Ramos (cell line): ENCODE results near the gene DENND5A.

Source experiments
- in situ Hi-C: fragments of 300-500 bp; cut with MboI; formaldehyde crosslinking; loops from one replicate; pipeline ENCODE4 v1.14.3; 2022; ENCODE audit warnings: low sequenced_read_pairs; ENCODE audit not compliant: unreplicated experiment

Gene DENND5A

GRCh38 chr11:9265211-9266131 is at the start of gene DENND5A:
DENND5A (minus strand) TSS chr11:9265350; CDS start chr11:9265069, 281 bp downstream.
- in situ Hi-C loops, result no loop called here

DNA sequence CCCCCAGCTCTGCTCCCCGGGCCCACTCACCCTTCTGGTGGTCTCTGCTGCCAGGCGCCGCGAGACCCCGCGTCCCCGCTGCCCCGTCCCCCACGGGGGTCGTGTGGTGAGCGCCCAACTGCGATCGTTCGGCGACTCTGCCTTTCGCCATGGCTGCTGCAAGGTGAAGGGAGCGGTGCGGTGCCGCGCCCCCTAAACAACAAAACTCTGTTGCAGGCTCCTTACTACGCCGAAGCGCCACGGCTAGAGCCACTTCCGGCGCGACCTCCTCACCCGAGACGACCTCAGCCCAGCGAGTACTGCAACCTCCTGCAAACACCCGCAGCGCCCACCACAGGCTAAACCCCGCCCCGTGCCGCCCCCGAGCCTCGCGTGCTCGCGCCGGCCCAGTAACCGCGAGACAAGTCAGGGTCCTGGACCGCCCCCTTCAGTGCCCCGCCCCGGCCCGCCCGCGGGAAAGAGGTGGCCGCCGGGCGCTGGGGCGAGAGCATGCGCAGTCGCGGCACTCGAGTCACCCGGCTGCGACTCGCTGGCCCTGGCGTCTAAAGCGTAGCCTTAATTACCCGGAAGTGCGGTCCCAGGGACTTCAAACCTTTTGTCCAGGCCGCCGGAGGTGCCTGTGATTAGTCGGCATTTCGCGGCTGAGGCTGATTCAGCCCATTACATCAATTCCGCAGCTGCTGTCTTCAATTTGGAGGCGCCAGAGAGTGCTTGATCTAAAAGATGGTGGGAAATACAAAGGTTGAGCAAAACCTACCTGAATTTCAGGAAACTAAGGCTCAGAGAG is 49.3 kb upstream of the DENND5A start, which contains the start of gene TMEM41B:
Gene TMEM41B, minus strand, starts transcription at position 303 of the 787 bp plus-strand sequence. Its CDS starts 152 bp downstream, at position 151.
- in situ Hi-C loops, result no loop called here

DNA sequence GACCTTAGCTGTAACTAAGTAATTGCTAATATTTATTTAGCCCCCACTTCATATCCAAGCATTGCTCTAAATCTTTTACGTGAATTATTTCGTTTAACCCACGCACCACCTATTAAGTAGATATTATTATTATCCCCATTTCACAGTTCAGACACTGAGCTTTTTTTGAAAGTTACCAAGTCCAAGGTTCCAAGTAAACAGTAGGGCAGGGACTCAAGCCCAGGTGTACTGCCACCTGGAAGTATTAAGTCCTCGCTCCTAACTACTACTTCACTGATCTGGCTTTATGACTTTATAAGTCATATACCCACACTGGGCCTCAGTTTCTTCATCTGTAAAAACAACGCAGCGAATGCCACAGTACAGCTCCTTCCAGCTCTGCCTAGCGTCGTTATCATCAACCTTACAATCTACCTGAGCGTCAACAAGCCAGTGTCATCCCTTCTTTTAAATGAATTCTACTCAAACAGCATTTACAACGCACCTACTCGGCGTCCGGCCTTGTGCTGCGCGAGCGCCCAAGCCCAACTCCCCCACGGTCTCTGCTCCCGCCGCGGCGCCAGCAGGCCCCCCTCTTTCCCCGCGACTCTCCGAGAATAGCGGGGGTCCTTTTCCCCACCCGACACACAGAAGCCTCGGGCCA is 48.6 kb upstream of the DENND5A start:
- in situ Hi-C loops, result no loop called here

- in situ Hi-C loops, result no loop called here
Observed at GRCh38 chr11:9310485-9311090, 45.4 kb upstream of the DENND5A start.

- in situ Hi-C loops, result no loop called here
Observed at GRCh38 chr11:9304178-9304577, 39.0 kb upstream of the DENND5A start.

- in situ Hi-C loops, result no loop called here
Observed at GRCh38 chr11:9302448-9302847, 37.3 kb upstream of the DENND5A start.

- in situ Hi-C loops, result no loop called here
Observed at GRCh38 chr11:9301720-9302119, 36.6 kb upstream of the DENND5A start.

GRCh38 chr11:9293646-9294045 is 28.5 kb upstream of the DENND5A start:
- in situ Hi-C loops, result no loop called here

- in situ Hi-C loops, result no loop called here
Observed at GRCh38 chr11:9285850-9286587, 20.9 kb upstream of the DENND5A start.

GRCh38 chr11:9280655-9281301 is 15.6 kb upstream of the DENND5A start:
- in situ Hi-C loops, result no loop called here

DNA sequence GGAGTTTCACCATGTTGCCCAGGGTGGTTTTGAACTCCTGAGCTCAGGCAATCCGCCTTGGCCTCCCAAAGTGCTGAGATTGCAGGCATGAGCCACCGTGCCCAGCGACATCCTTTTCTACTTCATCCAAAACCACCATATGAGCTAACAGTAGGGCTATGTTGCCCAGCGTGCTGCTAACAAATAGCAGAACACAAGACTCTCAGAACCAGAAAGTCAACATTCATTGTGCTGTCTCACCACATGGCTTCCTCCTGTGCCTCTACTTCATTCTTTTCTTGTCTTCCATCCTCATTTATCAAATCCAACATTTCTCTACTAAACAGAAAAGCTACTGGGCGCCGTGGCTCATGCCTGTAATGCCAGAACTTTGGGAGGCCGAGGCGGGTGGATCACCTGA is 12.0 kb upstream of the DENND5A start:
- in situ Hi-C loops, result no loop called here

DNA sequence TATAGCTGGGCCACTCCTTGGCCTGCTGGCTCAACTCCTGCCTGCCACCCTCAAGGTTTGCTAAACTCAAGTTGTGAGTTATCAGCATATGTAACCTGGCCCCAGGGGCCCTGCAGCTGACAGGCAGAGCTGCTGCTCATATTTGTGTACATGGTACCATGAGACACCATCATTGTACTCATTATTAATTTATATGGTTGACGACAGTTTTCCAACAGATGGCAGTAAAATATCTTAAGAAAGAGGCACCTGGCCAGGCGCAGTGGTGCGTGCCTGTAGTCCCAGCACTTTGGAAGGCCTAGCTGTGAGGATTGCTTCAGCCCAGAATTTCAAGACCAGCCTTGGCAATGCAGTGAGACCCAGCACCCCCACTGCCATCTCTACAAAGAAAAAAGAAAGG is 11.4 kb upstream of the DENND5A start:
- in situ Hi-C loops, result no loop called here

- in situ Hi-C loops, result no loop called here
Observed at GRCh38 chr11:9274499-9275258, 9.5 kb upstream of the DENND5A start.

DNA sequence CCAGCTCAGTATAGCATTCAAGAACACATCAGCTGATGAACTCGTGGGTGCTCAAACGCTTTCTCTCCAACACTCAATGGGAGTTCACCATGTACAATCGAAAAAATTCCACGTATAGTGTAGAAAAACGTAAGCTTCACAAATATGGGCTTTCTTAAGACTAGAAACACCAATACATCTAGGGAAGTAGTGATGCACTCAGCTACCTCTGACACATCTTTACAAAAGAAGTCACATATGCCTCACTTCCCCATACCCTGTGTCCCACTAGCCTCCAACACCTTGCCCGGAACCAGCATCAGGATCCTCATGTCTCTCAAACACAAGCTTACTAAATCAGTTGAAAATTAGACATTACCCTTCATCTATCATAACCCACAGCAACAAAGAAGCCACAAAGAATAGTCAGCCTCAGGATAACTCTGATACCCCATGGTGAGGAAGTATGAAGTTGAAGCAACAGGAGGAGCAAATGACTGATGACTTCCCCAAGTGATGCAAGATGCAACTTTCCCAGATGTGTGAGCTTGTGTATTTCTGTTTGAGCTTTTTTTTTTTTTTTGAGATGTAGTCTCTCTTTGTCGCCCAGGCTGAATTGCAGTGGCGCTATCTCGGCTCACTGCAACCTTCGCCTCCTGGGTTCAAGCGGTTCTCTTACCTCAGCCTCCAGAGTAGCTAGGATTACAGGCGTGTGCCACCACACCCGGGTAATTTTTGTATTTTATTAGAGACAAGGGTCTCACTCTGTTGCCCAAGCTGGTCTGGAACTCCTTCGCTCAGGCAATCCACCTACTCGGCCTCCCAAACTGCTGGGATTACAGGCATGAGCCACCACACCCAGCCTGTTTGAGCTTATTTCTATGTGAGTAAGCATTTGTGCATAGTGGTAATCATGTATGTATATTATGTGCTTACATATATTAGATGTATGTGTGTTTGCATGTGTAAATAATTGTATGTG is 8.5 kb upstream of the DENND5A start:
- in situ Hi-C loops, result no loop called here

DNA sequence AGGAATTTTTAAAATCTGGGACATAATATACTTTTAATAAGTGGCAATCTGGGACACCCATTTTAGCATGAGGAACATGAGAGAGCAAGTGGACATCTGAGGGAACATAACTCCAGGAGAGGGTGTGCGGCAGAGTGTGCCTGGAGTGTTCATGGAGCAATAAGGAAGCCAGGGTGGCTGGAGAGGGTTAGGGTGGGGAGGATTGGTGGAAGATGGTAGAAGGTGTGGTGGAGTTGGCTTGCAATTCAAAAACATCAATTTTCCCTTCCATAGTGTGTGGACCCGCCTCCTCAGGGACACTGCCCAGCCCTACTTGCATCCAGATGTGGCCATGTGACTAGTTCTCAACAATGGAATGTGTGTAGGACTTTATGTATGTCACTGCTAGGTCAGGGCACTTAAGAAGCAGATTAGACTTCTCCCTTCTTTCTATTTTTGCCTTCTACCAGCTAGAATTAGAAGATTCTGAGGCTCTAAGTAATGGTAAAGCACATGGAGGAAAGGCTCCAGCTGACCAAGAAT is 4.4 kb upstream of the DENND5A start:
- in situ Hi-C loops, result no loop called here

DNA sequence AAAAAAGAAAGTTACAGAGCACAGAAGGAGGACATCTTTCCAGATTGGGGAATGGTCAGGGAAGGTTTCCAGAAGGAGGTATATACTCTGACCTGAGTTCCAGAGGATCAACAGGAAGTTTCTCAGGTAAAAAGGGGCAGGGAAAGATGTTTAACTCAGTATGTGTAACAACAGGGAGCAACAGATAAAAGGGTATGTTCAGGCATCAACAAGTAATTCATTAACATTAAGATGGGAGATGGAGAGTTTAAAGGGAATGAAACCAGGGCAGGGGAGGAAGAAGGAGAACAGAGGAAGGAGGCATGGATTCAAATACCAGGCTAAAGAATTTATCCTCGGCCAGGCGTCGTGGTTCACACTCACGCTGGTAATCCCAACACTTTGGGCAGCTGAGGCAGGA is 2.5 kb upstream of the DENND5A start:
- in situ Hi-C loops, result no loop called here

- in situ Hi-C loops, result no loop called here
Observed at GRCh38 chr11:9266926-9267325, 1.8 kb upstream of the DENND5A start.
